HG03280 (cell line): ENCODE results near the gene TMEM109.
A peak's percentile ranks its signal among the peaks of the same experiment; 100 is the strongest.

Experiments
- ATAC-seq: cut with Tn5 transposase; IDR thresholded peaks from one replicate; pipeline ENCODE4 v1.9.1; 2021; ENCODE audit warnings: mild to moderate bottlenecking, moderate library complexity; ENCODE audit not compliant: unreplicated experiment

Gene TMEM109

GRCh38 chr11:60913793-60914632 is at the start of gene TMEM109:
TMEM109 (plus strand) TSS chr11:60914158; CDS start chr11:60919694, 5,536 bp downstream.
- ATAC-seq, result peak; percentile 45

GRCh38 chr11:60864856-60865513 is 49.0 kb upstream of the TMEM109 start:
- ATAC-seq, result no peak

- no peak for ATAC-seq
Measured at GRCh38 chr11:60866911-60867870, 46.8 kb upstream of the TMEM109 start, which contains the start of gene ZP1. ZP1 (plus strand) TSS chr11:60867542; CDS start chr11:60867562, 20 bp downstream.

- ATAC-seq, result no peak
Measured at GRCh38 chr11:60867871-60868681, 45.9 kb upstream of the TMEM109 start.

GRCh38 chr11:60868682-60869450 is 45.1 kb upstream of the TMEM109 start:
- no peak for ATAC-seq

- ATAC-seq, result no peak
Measured at GRCh38 chr11:60869451-60869825, 44.5 kb upstream of the TMEM109 start.

- ATAC-seq, result no peak
Measured at GRCh38 chr11:60870276-60870675, 43.7 kb upstream of the TMEM109 start.

- no peak for ATAC-seq
Measured at GRCh38 chr11:60870733-60871377, 43.1 kb upstream of the TMEM109 start.

GRCh38 chr11:60871378-60872061 is 42.4 kb upstream of the TMEM109 start:
- ATAC-seq, result no peak

- no peak for ATAC-seq
Measured at GRCh38 chr11:60872124-60872960, 41.6 kb upstream of the TMEM109 start.

GRCh38 chr11:60872961-60873524 is 40.9 kb upstream of the TMEM109 start:
- no peak for ATAC-seq

GRCh38 chr11:60873533-60873932 is 40.4 kb upstream of the TMEM109 start:
- no peak for ATAC-seq

GRCh38 chr11:60874421-60875365 is 39.3 kb upstream of the TMEM109 start:
- ATAC-seq, result no peak

- ATAC-seq, result no peak
Measured at GRCh38 chr11:60875366-60876167, 38.4 kb upstream of the TMEM109 start.

- ATAC-seq, result no peak
Measured at GRCh38 chr11:60876168-60876485, 37.8 kb upstream of the TMEM109 start.
